K562 (cell line): ENCODE measurements around the gene UBQLN3. TPM values are rescaled to one million over a fixed set of nuclear protein-coding genes. Genes with fewer than 3 reads are reported as not detected.

Experiments
- ATAC-seq: fragments of 200-7000 bp; cut with Tn5 transposase; 3 replicates; pipeline ENCODE4 v1.9.1; 2020; ENCODE audit warnings: moderate library complexity
- BruUV-seq: library from RNA; stranded (reverse); fragments of 400-500 nt; replicated peaks from 2 replicates; lab custom pipeline; 2021; lab: Mats Ljungman, UMichigan
- CTCF ChIA-PET: fragments of 300-600 bp; formaldehyde crosslinking; extraction: SDS; loops from one replicate; lab custom pipeline; 2021; ENCODE audit warnings: low intra/inter-chr PET ratio; lab: Yijun Ruan, JAX
- POLR2A ChIA-PET: fragments of 300-600, 350-650 bp; sonication (Branson Sonifier 250); formaldehyde crosslinking; extraction: SDS; loops from one replicate; lab custom pipeline; 2021; ENCODE audit warnings: antibody characterized with exemption, inconsistent platforms; lab: Yijun Ruan, JAX
- DNase-seq, 4 experiments: peaks; one replicate each; pipeline versions ENCODE4 v3.0.0 to v3.0.0-alpha.2; 2011 to 2018; ENCODE audit warnings: low spot score in 3 of 4, mixed read lengths in 3 of 4; ENCODE audit errors: extremely low read depth in 1 of 4
- FAIRE-seq: peaks from 2 replicates; lab custom pipeline; 2011; peaks lifted over from hg19 to GRCh38; lab: Jason Lieb, UNC
- H2AFZ ChIP-seq: 2 replicates; pipeline ENCODE4 v1.6.0; 2011; ENCODE audit warnings: low read depth, low read length, control low read depth, inconsistent platforms
- H3K27ac ChIP-seq: fragments of 200-600 bp; 3 replicates; pipeline ENCODE4 v1.8.0; 2011; ENCODE audit warnings: low read depth, mild to moderate bottlenecking, control low read depth, inconsistent platforms, low read length, moderate library complexity, mixed read lengths; ENCODE audit errors: extremely low read depth
- H3K27me3 ChIP-seq, 2 experiments: fragments of 300-600 bp in 1 of 2; 2 replicates in 1 of 2; 3 replicates in 1 of 2; pipeline versions ENCODE4 v1.6.0 to v1.8.0; 2011; ENCODE audit warnings: inconsistent platforms in 2 of 2, low read length in 2 of 2, mild to moderate bottlenecking in 1 of 2, mixed read lengths in 1 of 2, moderate library complexity in 1 of 2; ENCODE audit not compliant: control insufficient read depth in 2 of 2, insufficient read depth in 2 of 2
- H3K36me3 ChIP-seq: fragments of 300-600 bp; 3 replicates; pipeline ENCODE4 v1.8.0; 2011; ENCODE audit warnings: mild to moderate bottlenecking, low read length, inconsistent platforms; ENCODE audit not compliant: control insufficient read depth, insufficient read depth
- H3K4me1 ChIP-seq, 2 experiments: fragments of 200-600 bp in 1 of 2; replicated peaks in 1 of 2; 2 replicates in 1 of 2; 3 replicates in 1 of 2; pipeline versions ENCODE4 v1.5.1 to v1.8.0; 2011; ENCODE audit warnings: inconsistent platforms in 2 of 2, low read length in 2 of 2, mild to moderate bottlenecking in 1 of 2, mixed read lengths in 1 of 2, moderate library complexity in 1 of 2; ENCODE audit not compliant: control insufficient read depth in 2 of 2, insufficient read depth in 2 of 2
- H3K4me2 ChIP-seq: 2 replicates; pipeline ENCODE4 v1.6.1; 2011; ENCODE audit warnings: low read length, control low read depth, inconsistent platforms, mixed read lengths; ENCODE audit not compliant: insufficient read depth
- H3K4me3 ChIP-seq: fragments of 200-600 bp; sonication (generic), shearing (Covaris generic); 2 replicates; pipeline ENCODE4 v1.5.1; 2016; ENCODE audit warnings: control low read depth, inconsistent platforms
- H3K79me2 ChIP-seq: fragments of 200-600 bp; 3 replicates; pipeline ENCODE4 v1.8.0; 2011; ENCODE audit warnings: low read length, inconsistent platforms; ENCODE audit not compliant: control insufficient read depth, insufficient read depth
- H3K9ac ChIP-seq, 2 experiments: 2 replicates each; pipeline versions ENCODE4 v1.6.0 to v1.6.1; 2011; ENCODE audit warnings: low read depth in 2 of 2, low read length in 2 of 2, control low read depth in 1 of 2, inconsistent platforms in 1 of 2, mild to moderate bottlenecking in 1 of 2, mixed read lengths in 1 of 2; ENCODE audit not compliant: insufficient read depth in 1 of 2
- H3K9me1 ChIP-seq: one replicate; pipeline ENCODE4 v1.6.0; 2011; ENCODE audit warnings: inconsistent platforms, mild to moderate bottlenecking, low read length, moderate library complexity; ENCODE audit not compliant: control insufficient read depth, insufficient read depth
- H3K9me3 ChIP-seq: replicated peaks from 2 replicates; pipeline ENCODE4 v1.5.1; 2011; ENCODE audit warnings: low read depth, low read length, inconsistent platforms; ENCODE audit not compliant: control insufficient read depth, insufficient read depth
- H4K20me1 ChIP-seq: replicated peaks from 2 replicates; pipeline ENCODE4 v1.6.1; 2011; ENCODE audit warnings: low read length, inconsistent platforms, mixed read lengths; ENCODE audit not compliant: control insufficient read depth, insufficient read depth
- DNMT1 ChIP-seq: fragments of 450-650 bp; IDR thresholded peaks from 2 replicates; pipeline ENCODE4 v1.6.1; 2016; ENCODE audit warnings: antibody characterized with exemption, mild to moderate bottlenecking
- FOXM1 ChIP-seq, 2 experiments: fragments of 450-650 bp in 1 of 2; sonication (generic) in 1 of 2; formaldehyde crosslinking in 1 of 2; IDR thresholded peaks; 2 replicates each; pipeline versions ENCODE4 v1.6.1 to v1.9.0; 2017 to 2022; ENCODE audit warnings: low read depth in 2 of 2, mild to moderate bottlenecking in 2 of 2, missing genetic modification reagents in 1 of 2, moderate library complexity in 1 of 2
- PTTG1 ChIP-seq: fragments of 450-650 bp; IDR thresholded peaks from 2 replicates; pipeline ENCODE4 v1.6.1; 2016; ENCODE audit warnings: low read depth, mild to moderate bottlenecking, missing genetic modification characterization, missing compliant biosample characterization
- ZNF232 ChIP-seq: sonication (generic); formaldehyde crosslinking; IDR thresholded peaks from 2 replicates; pipeline ENCODE4 v1.8.0; 2022; ENCODE audit warnings: mild to moderate bottlenecking, missing genetic modification reagents
- ZNF830 ChIP-seq: fragments of 250-450 bp; sonication (Bioruptor Pico); IDR thresholded peaks from 2 replicates; pipeline ENCODE4 v1.5.0; 2021; ENCODE audit warnings: mild to moderate bottlenecking
- WGBS: fragments of 100-300 bp; shearing (Covaris generic); methylation state at CpG from one replicate; pipeline ENCODE4 v1.1.6; 2016; ENCODE audit warnings: low coverage, mixed read lengths; ENCODE audit not compliant: insufficient coverage; ENCODE audit errors: missing lambda C conversion rate; 5-methylcytosine and 5-hydroxymethylcytosine counted together
- in situ Hi-C: fragments of 300-500 bp; cut with MboI; formaldehyde crosslinking; loops from 4 replicates; pipeline ENCODE4 v1.15.0; 2018; ENCODE audit warnings: inconsistent platforms, mixed read lengths
- intact Hi-C: fragments of 100-400 bp; cut with micrococcal nuclease; formaldehyde crosslinking; loops from 2 replicates; pipeline ENCODE4 v1.14.2; 2022
- polyA plus RNA-seq, 8 experiments: library from polyadenylated mRNA; depleted of rRNA in 4 of 8; stranded (reverse) in 5 of 8; unstranded in 3 of 8; fragments of >200 nt; fragmentation: Nextera tagmentation in 2 of 8; fragmentation: Illumina TruSeq in 1 of 8; extraction: Ambion mirVana in 2 of 8; extraction: Trizol in 1 of 8; gene quantifications; 2 replicates each; pipeline versions ENCODE4 v1.2.1 to v1.2.3, GENCODE V29; 2011 to 2014; ENCODE audit warnings: inconsistent platforms in 1 of 8, missing spikeins in 1 of 8
- total RNA-seq, 7 experiments: library from RNA; depleted of rRNA in 6 of 7; stranded (reverse); fragments of >200 nt in 6 of 7; fragmentation: Illumina TruSeq in 2 of 7; extraction: Trizol in 2 of 7; gene quantifications; 2 replicates each; pipeline versions ENCODE4 v1.2.1 to v1.2.3, GENCODE V29; 2011 to 2021; ENCODE audit warnings: low replicate concordance in 1 of 7
- TF ChIP-seq, protein P1 (sequence below): fragments of 200-400 bp; formaldehyde crosslinking; IDR thresholded peaks from 2 replicates; pipeline ENCODE4 v1.6.1; 2017; ENCODE audit warnings: mild to moderate bottlenecking, low read depth, low read length, moderate library complexity
- TF ChIP-seq, protein P2 (sequence below): fragments of 200-800 bp; sonication (Bioruptor generic); IDR thresholded peaks from 2 replicates; pipeline ENCODE4 v1.6.1; 2017; ENCODE audit warnings: missing genetic modification characterization, missing compliant biosample characterization

UBQLN3 gene
- total and polyA plus RNA-seq, 9 of the 15 experiments (the other 6 are each of a cell fraction or from before 2014, with no cell fraction given) = 0.01 to 0.27 TPM; not detected in 7

DNA sequence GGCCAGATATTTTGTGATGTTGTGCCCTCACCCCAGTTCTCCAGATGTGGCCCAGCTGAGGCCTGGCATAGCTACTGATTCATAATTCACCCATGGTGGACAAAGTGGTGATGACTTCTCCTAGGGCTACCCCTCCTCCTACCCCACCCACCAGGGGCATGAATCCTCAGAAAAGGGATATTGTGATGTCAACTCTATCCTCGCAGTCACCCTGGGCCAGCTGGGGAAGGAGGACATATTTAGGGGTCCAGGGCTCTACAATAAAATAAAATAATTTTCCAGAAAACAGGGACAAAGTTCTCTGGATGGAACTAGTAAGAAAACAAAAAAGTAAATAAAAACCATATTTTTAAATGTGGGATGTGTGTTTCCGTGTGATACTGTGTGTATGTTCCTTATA is 6.8 kb upstream of the UBQLN3 start, which contains the start of gene UBQLNL:
Gene UBQLNL (minus strand): TSS at position 101 of the 400 bp plus-strand sequence. CDS start 258 bp downstream, outside the sequence.
- H3K79me2 ChIP-seq = no peaks in the 10 kb centered on the region
- FAIRE-seq = no peak
- no peak within 1 kb of the TSS for H2AFZ ChIP-seq
- WGBS = 22% methylated on average over 2 of the region's 2 CpGs
- H3K9me3 ChIP-seq = no peaks in the 10 kb centered on the region
- no TSS peak for BruUV-seq
- H3K36me3 ChIP-seq = no peaks in the 10 kb centered on the region
- ChIA-PET POLR2A (interaction anchor here (0.8 to 11.8 kb wide), 3 partner anchors 11 to 15 kb away, joined by 5 to 123 read pairs (median 7); no protein-coding TSS in a partner anchor), CTCF (no interaction called here)
- intact Hi-C loops = loop anchor here (10.0 kb wide), 1 partner anchor 58 kb away; no protein-coding TSS in a partner anchor
- no peak for DNase-seq
- in situ Hi-C loops = no loop called here
- H3K4me2 ChIP-seq = no peak within 1 kb of the TSS
- H3K27ac ChIP-seq = no peak within 1 kb of the TSS
- no peak within 1 kb of the TSS for H3K9ac ChIP-seq
- TF ChIP-seq FOXM1 (IDR thresholded peaks at IDR 0.05; ENCODE audit: low read depth) (no peak), FOXM1 (CRISPR knock-in tag; IDR thresholded peaks at IDR 0.05; ENCODE audit: low read depth) (no peak), ZNF830 (CRISPR knock-in tag) (no peak), PTTG1 (tag) (no peak), DNMT1 (no peak), ZNF232 (CRISPR knock-in tag) (no peak)
- TF ChIP-seq, protein P1, sequence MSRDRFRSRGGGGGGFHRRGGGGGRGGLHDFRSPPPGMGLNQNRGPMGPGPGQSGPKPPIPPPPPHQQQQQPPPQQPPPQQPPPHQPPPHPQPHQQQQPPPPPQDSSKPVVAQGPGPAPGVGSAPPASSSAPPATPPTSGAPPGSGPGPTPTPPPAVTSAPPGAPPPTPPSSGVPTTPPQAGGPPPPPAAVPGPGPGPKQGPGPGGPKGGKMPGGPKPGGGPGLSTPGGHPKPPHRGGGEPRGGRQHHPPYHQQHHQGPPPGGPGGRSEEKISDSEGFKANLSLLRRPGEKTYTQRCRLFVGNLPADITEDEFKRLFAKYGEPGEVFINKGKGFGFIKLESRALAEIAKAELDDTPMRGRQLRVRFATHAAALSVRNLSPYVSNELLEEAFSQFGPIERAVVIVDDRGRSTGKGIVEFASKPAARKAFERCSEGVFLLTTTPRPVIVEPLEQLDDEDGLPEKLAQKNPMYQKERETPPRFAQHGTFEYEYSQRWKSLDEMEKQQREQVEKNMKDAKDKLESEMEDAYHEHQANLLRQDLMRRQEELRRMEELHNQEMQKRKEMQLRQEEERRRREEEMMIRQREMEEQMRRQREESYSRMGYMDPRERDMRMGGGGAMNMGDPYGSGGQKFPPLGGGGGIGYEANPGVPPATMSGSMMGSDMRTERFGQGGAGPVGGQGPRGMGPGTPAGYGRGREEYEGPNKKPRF = no peak
- TF ChIP-seq, protein P2, sequence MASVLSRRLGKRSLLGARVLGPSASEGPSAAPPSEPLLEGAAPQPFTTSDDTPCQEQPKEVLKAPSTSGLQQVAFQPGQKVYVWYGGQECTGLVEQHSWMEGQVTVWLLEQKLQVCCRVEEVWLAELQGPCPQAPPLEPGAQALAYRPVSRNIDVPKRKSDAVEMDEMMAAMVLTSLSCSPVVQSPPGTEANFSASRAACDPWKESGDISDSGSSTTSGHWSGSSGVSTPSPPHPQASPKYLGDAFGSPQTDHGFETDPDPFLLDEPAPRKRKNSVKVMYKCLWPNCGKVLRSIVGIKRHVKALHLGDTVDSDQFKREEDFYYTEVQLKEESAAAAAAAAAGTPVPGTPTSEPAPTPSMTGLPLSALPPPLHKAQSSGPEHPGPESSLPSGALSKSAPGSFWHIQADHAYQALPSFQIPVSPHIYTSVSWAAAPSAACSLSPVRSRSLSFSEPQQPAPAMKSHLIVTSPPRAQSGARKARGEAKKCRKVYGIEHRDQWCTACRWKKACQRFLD (CRISPR knock-in tag) = no peak
- no peak for ATAC-seq
- H4K20me1 ChIP-seq = no peaks in the 10 kb centered on the region
- no peaks in the 10 kb centered on the region for H3K9me1 ChIP-seq
- no peak within 1 kb of the TSS for H3K4me3 ChIP-seq
- H3K27me3 ChIP-seq = peaks cover 0 to 6% of the 10 kb centered on the region in 2 experiments; a peak in 2 of 5 replicates
- peaks cover 0 to 3% of the 10 kb centered on the region in 2 experiments; a peak in 2 of 5 replicates for H3K4me1 ChIP-seq
